HEK293 (cell line): ENCODE data around the gene NAA16.

Experiments
- CTCF ChIA-PET: fragments of 350-600 bp; formaldehyde crosslinking; extraction: SDS; loops from one replicate; lab custom pipeline; 2021; ENCODE audit warnings: antibody characterized with exemption; lab: Yijun Ruan, JAX
- POLR2A ChIA-PET: fragments of 300-600 bp; formaldehyde crosslinking; extraction: SDS; loops from one replicate; lab custom pipeline; 2020; ENCODE audit warnings: antibody characterized with exemption, inconsistent platforms; lab: Yijun Ruan, JAX
- H3K27ac ChIP-seq: fragments of 200-500 bp; sonication (Bioruptor generic); 2 replicates; pipeline ENCODE4 v1.5.1; 2014; ENCODE audit warnings: low read depth, low read length, control low read depth, inconsistent platforms; ENCODE audit errors: extremely low read depth
- H3K36me3 ChIP-seq, 2 experiments: fragments of 200-500 bp in 1 of 2; sonication (Bioruptor generic) in 1 of 2; 1 replicate in 1 of 2; 2 replicates in 1 of 2; pipeline ENCODE4 v1.5.1; 2014 to 2017; ENCODE audit warnings: inconsistent platforms in 2 of 2, low read length in 2 of 2; ENCODE audit not compliant: control insufficient read depth in 2 of 2, insufficient read depth in 1 of 2
- H3K4me1 ChIP-seq: fragments of 200-500 bp; sonication (Bioruptor generic); 2 replicates; pipeline ENCODE4 v1.5.1; 2014; ENCODE audit warnings: mild to moderate bottlenecking, low read length, inconsistent platforms; ENCODE audit not compliant: control insufficient read depth, insufficient read depth
- H3K4me3 ChIP-seq: 2 replicates; pipeline ENCODE4 v1.5.1; 2011; ENCODE audit warnings: low read depth, mild to moderate bottlenecking, control low read depth, low read length, moderate library complexity
- H3K9me3 ChIP-seq: fragments of 200-500 bp; sonication (Bioruptor generic); 2 replicates; pipeline ENCODE4 v1.5.1; 2014; ENCODE audit warnings: low read depth, low read length, inconsistent platforms; ENCODE audit not compliant: control insufficient read depth, insufficient read depth
- AEBP2 ChIP-seq: fragments of 450-650 bp; formaldehyde crosslinking; IDR thresholded peaks from 2 replicates; pipeline ENCODE4 v1.5.1; 2016; ENCODE audit warnings: missing biosample characterization, missing genetic modification characterization, borderline replicate concordance
- BCL11B ChIP-seq: fragments of 450-650 bp; formaldehyde crosslinking; IDR thresholded peaks from 2 replicates; pipeline ENCODE4 v1.5.1; 2016; ENCODE audit warnings: low read depth, missing biosample characterization, missing genetic modification characterization
- HOXC10 ChIP-seq: sonication (generic); formaldehyde crosslinking; IDR thresholded peaks from 2 replicates; pipeline ENCODE4 v1.8.1; 2023; ENCODE audit warnings: mild to moderate bottlenecking, missing genetic modification reagents
- REPIN1 ChIP-seq: fragments of 450-650 bp; formaldehyde crosslinking; IDR thresholded peaks from 2 replicates; pipeline ENCODE4 v1.5.1; 2017; ENCODE audit warnings: missing biosample characterization, missing genetic modification characterization, low read depth
- SP7 ChIP-seq: fragments of 450-650 bp; formaldehyde crosslinking; IDR thresholded peaks from 2 replicates; pipeline ENCODE4 v1.5.1; 2016; ENCODE audit warnings: missing biosample characterization, missing genetic modification characterization
- ZNF302 ChIP-seq: fragments of 450-650 bp; formaldehyde crosslinking; IDR thresholded peaks from 2 replicates; pipeline ENCODE4 v1.5.1; 2016; ENCODE audit warnings: missing biosample characterization, missing genetic modification characterization, low read depth
- ZNF426 ChIP-seq: fragments of 450-650 bp; formaldehyde crosslinking; IDR thresholded peaks from 2 replicates; pipeline ENCODE4 v1.5.1; 2017; ENCODE audit warnings: missing biosample characterization, missing genetic modification characterization, mild to moderate bottlenecking, inconsistent platforms, moderate library complexity
- ZNF530 ChIP-seq: fragments of 450-650 bp; formaldehyde crosslinking; IDR thresholded peaks from 2 replicates; pipeline ENCODE4 v1.5.1; 2016; ENCODE audit warnings: low read depth, missing biosample characterization, missing genetic modification characterization
- ZNF626 ChIP-seq: fragments of 450-650 bp; sonication (Bioruptor Pico); formaldehyde crosslinking; IDR thresholded peaks from 2 replicates; pipeline ENCODE4 v1.5.1; 2018; ENCODE audit warnings: missing biosample characterization, missing genetic modification characterization, inconsistent platforms
- ZNF629 ChIP-seq: fragments of 450-650 bp; formaldehyde crosslinking; IDR thresholded peaks from 2 replicates; pipeline ENCODE4 v1.5.1; 2017; ENCODE audit warnings: missing biosample characterization, missing genetic modification characterization
- ZNF777 ChIP-seq: fragments of 450-650 bp; formaldehyde crosslinking; IDR thresholded peaks from 2 replicates; pipeline ENCODE4 v1.5.1; 2017; ENCODE audit warnings: missing biosample characterization, missing genetic modification characterization, borderline replicate concordance
- ZNF785 ChIP-seq: fragments of 450-650 bp; formaldehyde crosslinking; IDR thresholded peaks from 2 replicates; pipeline ENCODE4 v1.5.1; 2016; ENCODE audit warnings: missing biosample characterization, missing genetic modification characterization
- TF ChIP-seq, protein P1 (sequence below): fragments of 450-650 bp; formaldehyde crosslinking; conservative IDR thresholded peaks from 2 replicates; pipeline ENCODE4 v1.5.1; 2016; ENCODE audit warnings: low read depth, missing biosample characterization, missing genetic modification characterization
- TF ChIP-seq, protein P2 (sequence below): fragments of 450-650 bp; formaldehyde crosslinking; IDR thresholded peaks from 2 replicates; pipeline ENCODE4 v1.5.1; 2017; ENCODE audit warnings: missing biosample characterization, missing genetic modification characterization

NAA16 gene

DNA sequence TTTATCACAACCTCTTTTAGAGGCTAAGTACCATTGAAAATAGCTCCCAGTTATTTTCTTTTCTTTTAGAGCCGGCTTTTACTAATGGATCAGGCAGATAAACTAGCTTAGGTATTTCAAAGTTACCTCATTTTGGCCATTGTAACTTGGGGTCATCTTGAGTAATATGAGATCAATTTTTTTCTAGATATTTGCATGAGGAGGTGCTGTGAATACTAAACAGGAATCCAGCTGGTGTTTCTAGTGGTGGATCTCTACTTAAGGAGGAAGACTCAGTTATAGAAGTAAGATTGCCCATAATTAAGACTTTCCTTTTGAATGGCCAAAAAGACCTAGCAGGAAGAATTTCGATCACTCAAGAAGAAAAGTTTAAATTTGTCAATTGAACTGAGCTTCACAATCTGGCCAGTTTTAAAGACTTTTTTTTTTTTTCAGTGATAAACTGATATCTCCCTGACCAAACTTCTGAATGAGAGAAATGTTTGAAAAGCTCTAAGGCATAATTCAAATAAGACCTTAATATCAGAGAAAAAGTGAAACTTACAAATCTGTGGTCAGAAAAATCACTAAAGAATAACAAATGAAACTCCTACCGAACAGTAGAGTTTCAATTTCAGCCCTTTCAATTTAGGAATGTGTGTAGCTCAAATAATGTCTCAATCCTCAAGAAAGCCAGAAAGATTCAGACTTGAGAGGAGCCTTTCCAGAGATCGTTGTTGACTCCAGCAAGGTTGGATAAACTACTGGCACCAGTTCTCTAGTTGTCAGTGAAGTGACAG lies 11.6 kb upstream of the NAA16 start (continued):
- TF ChIP-seq, protein P1, sequence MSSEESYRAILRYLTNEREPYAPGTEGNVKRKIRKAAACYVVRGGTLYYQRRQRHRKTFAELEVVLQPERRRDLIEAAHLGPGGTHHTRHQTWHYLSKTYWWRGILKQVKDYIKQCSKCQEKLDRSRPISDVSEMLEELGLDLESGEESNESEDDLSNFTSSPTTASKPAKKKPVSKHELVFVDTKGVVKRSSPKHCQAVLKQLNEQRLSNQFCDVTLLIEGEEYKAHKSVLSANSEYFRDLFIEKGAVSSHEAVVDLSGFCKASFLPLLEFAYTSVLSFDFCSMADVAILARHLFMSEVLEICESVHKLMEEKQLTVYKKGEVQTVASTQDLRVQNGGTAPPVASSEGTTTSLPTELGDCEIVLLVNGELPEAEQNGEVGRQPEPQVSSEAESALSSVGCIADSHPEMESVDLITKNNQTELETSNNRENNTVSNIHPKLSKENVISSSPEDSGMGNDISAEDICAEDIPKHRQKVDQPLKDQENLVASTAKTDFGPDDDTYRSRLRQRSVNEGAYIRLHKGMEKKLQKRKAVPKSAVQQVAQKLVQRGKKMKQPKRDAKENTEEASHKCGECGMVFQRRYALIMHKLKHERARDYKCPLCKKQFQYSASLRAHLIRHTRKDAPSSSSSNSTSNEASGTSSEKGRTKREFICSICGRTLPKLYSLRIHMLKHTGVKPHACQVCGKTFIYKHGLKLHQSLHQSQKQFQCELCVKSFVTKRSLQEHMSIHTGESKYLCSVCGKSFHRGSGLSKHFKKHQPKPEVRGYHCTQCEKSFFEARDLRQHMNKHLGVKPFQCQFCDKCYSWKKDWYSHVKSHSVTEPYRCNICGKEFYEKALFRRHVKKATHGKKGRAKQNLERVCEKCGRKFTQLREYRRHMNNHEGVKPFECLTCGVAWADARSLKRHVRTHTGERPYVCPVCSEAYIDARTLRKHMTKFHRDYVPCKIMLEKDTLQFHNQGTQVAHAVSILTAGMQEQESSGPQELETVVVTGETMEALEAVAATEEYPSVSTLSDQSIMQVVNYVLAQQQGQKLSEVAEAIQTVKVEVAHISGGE (tag by site-specific recombination) = no peak
- no peak for TF ChIP-seq ZNF530 (tag by site-specific recombination)
- no peak for TF ChIP-seq REPIN1 (tag by site-specific recombination)

DNA sequence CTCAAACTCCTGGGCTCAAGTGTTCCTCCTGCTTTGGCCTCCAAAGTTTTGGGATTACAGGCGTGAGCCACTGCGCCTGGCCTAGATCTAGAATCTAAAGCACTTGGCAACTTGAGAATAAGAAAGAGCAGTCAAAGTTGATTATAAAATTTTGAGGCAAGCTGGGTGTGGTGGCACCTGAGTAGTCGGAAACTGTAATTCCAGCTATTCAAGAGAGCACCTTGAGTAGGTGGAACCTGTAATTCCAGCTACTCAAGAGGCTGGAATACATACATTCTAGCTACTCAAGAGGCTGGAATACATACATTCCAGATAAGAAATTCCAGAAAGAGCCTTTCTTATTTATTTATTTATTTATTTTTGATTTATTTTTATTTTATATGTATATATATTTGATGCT lies 8.3 kb upstream of the NAA16 start:
- TF ChIP-seq ZNF629 = no peak
- no peak for TF ChIP-seq ZNF785 (tag by site-specific recombination)
- no peak for TF ChIP-seq BCL11B (tag by site-specific recombination)
- no peak for TF ChIP-seq ZNF426
- TF ChIP-seq HOXC10 (CRISPR knock-in tag) = no peak
- TF ChIP-seq ZNF777 = no peak
- TF ChIP-seq, protein P2, sequence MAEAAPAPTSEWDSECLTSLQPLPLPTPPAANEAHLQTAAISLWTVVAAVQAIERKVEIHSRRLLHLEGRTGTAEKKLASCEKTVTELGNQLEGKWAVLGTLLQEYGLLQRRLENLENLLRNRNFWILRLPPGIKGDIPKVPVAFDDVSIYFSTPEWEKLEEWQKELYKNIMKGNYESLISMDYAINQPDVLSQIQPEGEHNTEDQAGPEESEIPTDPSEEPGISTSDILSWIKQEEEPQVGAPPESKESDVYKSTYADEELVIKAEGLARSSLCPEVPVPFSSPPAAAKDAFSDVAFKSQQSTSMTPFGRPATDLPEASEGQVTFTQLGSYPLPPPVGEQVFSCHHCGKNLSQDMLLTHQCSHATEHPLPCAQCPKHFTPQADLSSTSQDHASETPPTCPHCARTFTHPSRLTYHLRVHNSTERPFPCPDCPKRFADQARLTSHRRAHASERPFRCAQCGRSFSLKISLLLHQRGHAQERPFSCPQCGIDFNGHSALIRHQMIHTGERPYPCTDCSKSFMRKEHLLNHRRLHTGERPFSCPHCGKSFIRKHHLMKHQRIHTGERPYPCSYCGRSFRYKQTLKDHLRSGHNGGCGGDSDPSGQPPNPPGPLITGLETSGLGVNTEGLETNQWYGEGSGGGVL = no peak
- TF ChIP-seq SP7 (tag by site-specific recombination) = no peak
- TF ChIP-seq, all 188 proteins: peak for 0
- Histone ChIP-seq H3K9me3 (no peaks in the 10 kb centered on the region), H3K4me1 (no peaks in the 10 kb centered on the region), H3K36me3 (no peaks in the 10 kb centered on the region), H3K4me3 (no peak overlapping the region), H3K27ac (no peak overlapping the region)
- ChIA-PET CTCF (no interaction called here), POLR2A (no interaction called here)

DNA sequence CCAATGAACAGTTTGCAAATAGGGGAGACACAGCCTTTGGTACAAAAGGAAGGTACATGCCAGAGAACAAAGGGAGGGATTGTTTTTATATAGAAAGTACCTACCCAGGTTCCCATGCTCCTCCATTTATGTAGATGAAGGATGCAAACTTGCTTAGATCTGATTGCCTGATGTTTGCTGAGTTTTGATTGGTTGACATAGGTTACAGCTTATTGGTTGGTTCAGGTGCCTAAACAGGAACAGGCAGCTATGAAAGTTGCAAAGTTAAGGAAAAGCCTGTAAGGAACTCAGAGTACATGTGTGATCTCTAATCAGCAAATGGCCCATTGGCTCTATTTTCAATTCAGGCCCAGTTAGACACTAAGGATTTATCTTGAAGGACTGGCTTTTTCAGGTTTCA lies 6.5 kb upstream of the NAA16 start:
- ChIA-PET CTCF (no interaction called here), POLR2A (no interaction called here)
- no peaks in the 10 kb centered on the region for H3K9me3 ChIP-seq
- no peaks in the 10 kb centered on the region for H3K4me1 ChIP-seq
- no peak overlapping the region for H3K27ac ChIP-seq
- H3K36me3 ChIP-seq = no peaks in the 10 kb centered on the region
- H3K4me3 ChIP-seq = no peak overlapping the region
- TF ChIP-seq AEBP2 (tag by site-specific recombination) = no peak
- TF ChIP-seq ZNF626 = no peak
- no peak for TF ChIP-seq ZNF302 (tag by site-specific recombination)
